PC-9 (cell line): ENCODE measurements around the gene ARMC9. TPM values are rescaled to one million over a fixed set of nuclear protein-coding genes. Genes with fewer than 3 reads are reported as not detected.
A peak's percentile ranks its signal among the peaks of the same experiment; 100 is the strongest.

Experiments used
- BruUV-seq: library from RNA; stranded (reverse); fragments of 400-500 nt; replicated peaks from 2 replicates; lab custom pipeline; 2021; lab: Mats Ljungman, UMichigan
- CTCF ChIA-PET: fragments of 300-600 bp; sonication (Branson Sonifier 250); formaldehyde crosslinking; loops from one replicate; lab custom pipeline; 2022; ENCODE audit warnings: antibody characterized with exemption; lab: Charles Lee
- POLR2A ChIA-PET: fragments of 300-600 bp; sonication (Branson Sonifier 250); formaldehyde crosslinking; loops from one replicate; lab custom pipeline; 2022; ENCODE audit warnings: antibody characterized with exemption; ENCODE audit not compliant: unreplicated experiment; lab: Charles Lee
- DNase-seq, 2 experiments: peaks; one replicate each; pipeline versions ENCODE4 v3.0.0 to v3.0.0-alpha.2; 2015 to 2022; ENCODE audit warnings: mixed read lengths in 1 of 2
- H2AFZ ChIP-seq: fragments of 200-600 bp; sonication (generic); 2 replicates; pipeline ENCODE4 v1.8.1; 2017; ENCODE audit warnings: antibody characterized with exemption
- H3F3A ChIP-seq: fragments of 200-600 bp; sonication (generic); 2 replicates; pipeline ENCODE4 v1.8.1; 2017; ENCODE audit warnings: antibody characterized with exemption, mild to moderate bottlenecking, low read depth; ENCODE audit not compliant: insufficient read depth
- H3K27ac ChIP-seq: fragments of 200-600 bp; sonication (generic); 2 replicates; pipeline ENCODE4 v1.6.1; 2016; ENCODE audit warnings: mixed run types
- H3K27me3 ChIP-seq: fragments of 200-600 bp; sonication (generic); 2 replicates; pipeline ENCODE4 v1.6.1; 2016; ENCODE audit warnings: low read depth, mixed run types; ENCODE audit not compliant: insufficient read depth
- H3K36me3 ChIP-seq: fragments of 200-600 bp; sonication (generic); 2 replicates; pipeline ENCODE4 v1.6.1; 2016; ENCODE audit warnings: low read depth, mixed run types
- H3K4me1 ChIP-seq: fragments of 200-600 bp; sonication (generic); replicated peaks from 2 replicates; pipeline ENCODE4 v1.6.1; 2016; ENCODE audit warnings: mixed run types; ENCODE audit not compliant: insufficient read depth
- H3K4me2 ChIP-seq: fragments of 200-600 bp; sonication (generic); 2 replicates; pipeline ENCODE4 v1.6.1; 2017; ENCODE audit warnings: mixed run types
- H3K4me3 ChIP-seq: fragments of 200-600 bp; sonication (generic); 2 replicates; pipeline ENCODE4 v1.6.1; 2016; ENCODE audit warnings: mixed run types
- H3K79me2 ChIP-seq: fragments of 200-600 bp; sonication (generic); 2 replicates; pipeline ENCODE4 v1.6.1; 2017; ENCODE audit warnings: low read depth, mixed run types
- H3K9me2 ChIP-seq: fragments of 200-600 bp; sonication (generic); 2 replicates; pipeline ENCODE4 v1.8.1; 2017; ENCODE audit warnings: mild to moderate bottlenecking; ENCODE audit not compliant: insufficient read depth
- H3K9me3 ChIP-seq: fragments of 200-600 bp; sonication (generic); 2 replicates; pipeline ENCODE4 v1.8.1; 2016; ENCODE audit warnings: low read depth; ENCODE audit not compliant: insufficient read depth
- H4K20me1 ChIP-seq: fragments of 200-600 bp; sonication (generic); 2 replicates; pipeline ENCODE4 v1.8.1; 2017; ENCODE audit not compliant: insufficient read depth
- EZH2 ChIP-seq: fragments of 200-600 bp; sonication (generic); IDR thresholded peaks from 2 replicates; pipeline ENCODE4 v1.8.0; 2017; ENCODE audit warnings: antibody characterized with exemption, low read depth
- intact Hi-C: fragments of 100-400 bp; cut with micrococcal nuclease; formaldehyde crosslinking; loops from one replicate; pipeline ENCODE4 v1.10.0; 2022; ENCODE audit not compliant: unreplicated experiment
- total RNA-seq: library from RNA; stranded (reverse); gene quantifications from 2 replicates; pipeline ENCODE4 v1.2.3, GENCODE V29; 2021
- TF ChIP-seq, protein P1 (sequence below): fragments of 200-600 bp; sonication (generic); conservative IDR thresholded peaks from 2 replicates; pipeline ENCODE4 v1.6.1; 2017; ENCODE audit warnings: mixed run types, antibody characterized with exemption, mild to moderate bottlenecking, moderate library complexity

The ARMC9 gene
- total RNA-seq, 1 experiment from 2014 or later: 23.4 TPM

DNA sequence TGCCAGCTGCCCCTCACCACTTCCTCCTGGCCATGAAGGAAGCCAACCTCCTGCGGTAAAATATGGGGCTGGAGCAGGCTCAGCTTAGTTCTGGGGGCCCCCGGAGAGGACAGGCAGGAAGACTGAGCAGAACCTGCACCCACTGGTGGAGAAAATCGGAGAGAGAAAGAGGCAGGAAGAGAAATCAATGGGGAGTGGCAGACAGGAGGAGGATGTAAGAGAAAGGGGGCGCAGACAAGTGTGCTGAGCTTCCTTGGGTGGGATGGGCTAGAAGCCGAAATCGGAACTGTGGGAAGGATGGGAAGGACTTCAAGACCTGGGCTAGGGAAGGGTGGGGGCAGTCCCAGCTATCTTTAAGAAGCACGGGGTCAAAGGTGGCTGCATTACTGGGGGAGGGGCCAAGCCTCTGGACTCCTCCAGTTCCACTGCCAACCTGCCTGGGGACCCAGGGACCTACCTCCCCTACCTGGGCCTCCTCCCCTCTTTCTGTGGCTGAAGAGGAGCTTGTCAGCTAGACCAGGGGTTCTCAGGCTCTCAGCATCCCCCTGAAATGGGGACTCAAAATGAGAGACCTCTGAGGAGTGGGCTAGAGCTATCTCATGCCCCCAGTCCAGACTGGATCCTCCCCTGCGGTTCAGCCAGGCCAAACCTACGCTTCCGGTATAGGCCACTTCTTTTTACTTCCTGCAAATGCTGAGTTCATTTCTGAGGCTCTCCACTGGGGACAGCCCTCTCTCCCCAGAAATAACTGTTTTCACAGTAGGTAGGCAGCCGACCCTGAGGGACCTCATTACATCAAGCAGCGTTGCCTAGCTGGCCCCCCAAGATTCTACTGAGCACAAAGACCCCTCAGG is 163.5 kb downstream of the ARMC9 start:
- Histone ChIP-seq H3K9me3 (no peaks in the 10 kb centered on the region), H3K79me2 (no peaks in the 10 kb centered on the region), H3F3A (peaks cover 29% of the 10 kb centered on the region), H3K4me2 (no peak overlapping the region), H3K4me1 (peaks cover 42% of the 10 kb centered on the region), H4K20me1 (no peaks in the 10 kb centered on the region), H3K27ac (no peak overlapping the region), H3K36me3 (no peaks in the 10 kb centered on the region), H3K4me3 (no peak overlapping the region), H2AFZ (no peak overlapping the region), H3K9me2 (no peaks in the 10 kb centered on the region), H3K27me3 (no peaks in the 10 kb centered on the region)
- DNase-seq: no peak
- CTCF ChIA-PET: no interaction called here
- intact Hi-C loops: no loop called here
- no TSS peak for BruUV-seq
- no peak for TF ChIP-seq EZH2
- TF ChIP-seq, protein P1, sequence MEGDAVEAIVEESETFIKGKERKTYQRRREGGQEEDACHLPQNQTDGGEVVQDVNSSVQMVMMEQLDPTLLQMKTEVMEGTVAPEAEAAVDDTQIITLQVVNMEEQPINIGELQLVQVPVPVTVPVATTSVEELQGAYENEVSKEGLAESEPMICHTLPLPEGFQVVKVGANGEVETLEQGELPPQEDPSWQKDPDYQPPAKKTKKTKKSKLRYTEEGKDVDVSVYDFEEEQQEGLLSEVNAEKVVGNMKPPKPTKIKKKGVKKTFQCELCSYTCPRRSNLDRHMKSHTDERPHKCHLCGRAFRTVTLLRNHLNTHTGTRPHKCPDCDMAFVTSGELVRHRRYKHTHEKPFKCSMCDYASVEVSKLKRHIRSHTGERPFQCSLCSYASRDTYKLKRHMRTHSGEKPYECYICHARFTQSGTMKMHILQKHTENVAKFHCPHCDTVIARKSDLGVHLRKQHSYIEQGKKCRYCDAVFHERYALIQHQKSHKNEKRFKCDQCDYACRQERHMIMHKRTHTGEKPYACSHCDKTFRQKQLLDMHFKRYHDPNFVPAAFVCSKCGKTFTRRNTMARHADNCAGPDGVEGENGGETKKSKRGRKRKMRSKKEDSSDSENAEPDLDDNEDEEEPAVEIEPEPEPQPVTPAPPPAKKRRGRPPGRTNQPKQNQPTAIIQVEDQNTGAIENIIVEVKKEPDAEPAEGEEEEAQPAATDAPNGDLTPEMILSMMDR: no peak
- POLR2A ChIA-PET: no interaction called here

DNA sequence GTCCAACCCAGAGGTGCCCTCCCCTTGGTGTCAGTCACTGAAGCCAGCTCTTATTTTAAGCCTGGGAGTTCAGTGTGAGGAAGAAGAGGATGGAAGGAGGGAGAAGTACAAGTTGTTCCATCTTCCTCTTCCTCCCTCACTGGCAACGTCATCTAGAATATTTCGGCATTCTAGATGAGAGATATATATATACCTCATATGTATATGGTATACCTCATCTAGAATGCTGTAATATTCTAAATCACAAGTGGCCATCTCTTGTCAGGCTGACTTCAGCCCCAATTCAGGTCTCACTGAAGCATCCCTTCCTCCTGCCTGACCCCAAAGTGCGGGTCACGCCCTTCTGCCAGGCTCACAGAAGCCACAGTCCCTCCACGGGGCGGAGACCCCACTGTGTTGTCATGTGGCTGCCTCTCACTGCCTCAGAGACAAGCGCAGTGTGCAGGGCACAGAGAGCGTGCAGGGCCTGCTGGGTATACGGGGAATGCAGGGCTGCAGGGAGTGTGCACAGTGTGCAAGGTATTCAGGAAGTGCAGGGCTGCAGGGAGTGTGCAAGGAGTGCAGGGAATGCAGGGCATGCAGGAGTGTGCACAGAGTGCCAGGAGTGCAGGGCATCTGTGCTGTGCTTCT is 164.2 kb downstream of the ARMC9 start:
- Histone ChIP-seq H4K20me1 (no peaks in the 10 kb centered on the region), H3K4me3 (no peak overlapping the region), H3K36me3 (no peaks in the 10 kb centered on the region), H3K4me1 (peaks cover 42% of the 10 kb centered on the region), H3K9me2 (no peaks in the 10 kb centered on the region), H3K79me2 (no peaks in the 10 kb centered on the region), H3K4me2 (no peak overlapping the region), H3K27me3 (no peaks in the 10 kb centered on the region), H2AFZ (no peak overlapping the region), H3K27ac (no peak overlapping the region), H3K9me3 (no peaks in the 10 kb centered on the region), H3F3A (peaks cover 34% of the 10 kb centered on the region)
- ChIA-PET CTCF (no interaction called here), POLR2A (no interaction called here)
- intact Hi-C loops: no loop called here
- no TSS peak for BruUV-seq
- no peak for TF ChIP-seq EZH2
- TF ChIP-seq, protein P1: no peak
- no peak for DNase-seq

DNA sequence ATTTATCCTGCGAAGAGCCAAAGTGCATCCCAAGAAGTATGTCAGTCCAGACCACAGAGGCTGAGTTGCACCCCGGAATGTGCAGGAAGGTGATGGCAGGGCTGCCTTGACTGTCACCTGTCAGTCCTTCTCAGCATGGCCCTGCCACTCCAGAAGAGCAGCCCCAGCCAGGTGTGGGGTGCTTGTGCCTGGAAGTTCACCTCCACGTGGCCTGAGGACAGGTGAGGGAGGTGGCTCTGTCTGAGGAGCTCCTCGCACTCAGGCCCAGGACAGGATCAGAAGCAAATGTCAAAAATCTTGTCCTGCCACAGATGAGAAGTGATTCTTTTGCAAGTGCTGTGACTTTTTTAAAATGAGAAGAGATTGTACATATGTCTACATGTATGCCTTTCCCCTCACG is 165.6 kb downstream of the ARMC9 start:
- CTCF ChIA-PET: no interaction called here
- peaks cover 42% of the 10 kb centered on the region for H3K4me1 ChIP-seq
- TF ChIP-seq, protein P1: no peak

More for the DNA sequence above, 165.6 kb downstream of the ARMC9 start:
- no peak for DNase-seq
- H2AFZ ChIP-seq: no peak overlapping the region
- H4K20me1 ChIP-seq: no peaks in the 10 kb centered on the region
- no peaks in the 10 kb centered on the region for H3K27me3 ChIP-seq
- H3K9me2 ChIP-seq: no peaks in the 10 kb centered on the region
- H3F3A ChIP-seq: peaks cover 35% of the 10 kb centered on the region
- no peaks in the 10 kb centered on the region for H3K79me2 ChIP-seq
- H3K27ac ChIP-seq: peak overlapping the region; percentile 92
- no TSS peak for BruUV-seq
- peak overlapping the region; percentile 67; the same call in 1 of the 2 replicates for H3K4me2 ChIP-seq
- POLR2A ChIA-PET: interaction anchor here (0.7 kb wide), 1 partner anchor 33 kb away, joined by 18 read pairs; no protein-coding TSS in a partner anchor
- no peak overlapping the region for H3K4me3 ChIP-seq
- no peaks in the 10 kb centered on the region for H3K9me3 ChIP-seq
- H3K36me3 ChIP-seq: no peaks in the 10 kb centered on the region
- intact Hi-C loops: no loop called here
